Measurements from ENCODE around the gene TTLL11. TPM values are rescaled to one million over a fixed set of nuclear protein-coding genes. Genes with fewer than 3 reads are reported as not detected.
A peak's percentile ranks its signal among the peaks of the same experiment; 100 is the strongest.

Gene TTLL11
- total RNA-seq, 1 experiment from 2014 or later = 13.6 TPM

DNA sequence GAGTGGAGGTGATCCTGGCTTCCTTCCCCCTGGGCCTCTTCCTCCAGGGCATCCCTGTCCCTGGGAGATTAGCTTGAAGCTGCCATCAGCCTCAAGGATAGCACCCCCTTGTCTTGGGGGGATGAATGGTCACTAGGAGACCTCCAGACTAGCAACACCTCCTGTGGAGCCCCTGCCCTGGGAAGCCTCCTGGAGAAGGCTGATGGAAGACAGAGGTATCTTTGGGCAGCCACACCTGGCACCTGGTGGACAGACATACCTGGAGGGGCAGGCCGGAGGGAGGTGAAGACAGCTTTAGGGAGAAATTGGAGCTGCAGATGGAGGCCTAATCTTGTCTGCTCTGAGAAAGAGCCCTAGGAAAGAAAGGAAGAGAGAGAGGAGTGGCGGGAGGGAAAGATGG is 9.0 kb upstream of the TTLL11 start:
- no peak overlapping the region for H3K27ac Mint-ChIP-seq (ENCODE audit: low read depth, unreplicated experiment)

DNA sequence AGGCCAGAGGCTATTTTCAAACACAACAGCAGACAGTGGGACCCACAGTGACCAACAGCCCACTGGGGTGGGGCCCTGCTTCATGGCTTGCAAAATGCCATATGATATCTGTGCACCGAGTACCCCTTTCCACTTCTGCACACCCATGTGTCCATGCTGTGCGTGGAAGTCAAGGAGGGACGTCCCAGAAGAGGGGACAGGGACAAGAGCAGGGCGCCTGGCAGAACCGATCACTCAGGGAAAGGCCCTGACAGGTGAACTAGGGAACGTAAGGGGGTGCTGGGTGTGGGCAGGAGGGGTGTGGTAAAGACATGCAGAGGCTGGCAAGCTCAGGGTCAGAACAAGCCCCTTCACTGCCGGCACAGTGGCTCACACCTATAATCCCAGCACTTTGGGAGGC is 7.6 kb upstream of the TTLL11 start:
- intact Hi-C loops (cut with micrococcal nuclease) = no loop called here
- BruUV-seq (replicated peaks) = no TSS peak
- DNase-seq (ENCODE audit: unreplicated experiment) = no peak
- Mint-ChIP-seq H3K36me3 (ENCODE audit: insufficient read depth, unreplicated experiment) (peaks cover 6% of the 10 kb centered on the region), H3K27me3 (ENCODE audit: insufficient read depth, unreplicated experiment) (no peaks in the 10 kb centered on the region), H3K4me1 (ENCODE audit: insufficient read depth, unreplicated experiment) (no peaks in the 10 kb centered on the region), H3K27ac (ENCODE audit: low read depth, unreplicated experiment) (no peak overlapping the region), H3K9me3 (ENCODE audit: unreplicated experiment) (no peaks in the 10 kb centered on the region), H3K4me3 (ENCODE audit: unreplicated experiment) (no peak overlapping the region)
- CTCF ChIA-PET = interaction anchor here (0.7 to 4.1 kb wide), 5 partner anchors 22 to 353 kb away, joined by 3 to 79 read pairs (median 4); no protein-coding TSS in a partner anchor
- TF ChIP-seq, protein P1, sequence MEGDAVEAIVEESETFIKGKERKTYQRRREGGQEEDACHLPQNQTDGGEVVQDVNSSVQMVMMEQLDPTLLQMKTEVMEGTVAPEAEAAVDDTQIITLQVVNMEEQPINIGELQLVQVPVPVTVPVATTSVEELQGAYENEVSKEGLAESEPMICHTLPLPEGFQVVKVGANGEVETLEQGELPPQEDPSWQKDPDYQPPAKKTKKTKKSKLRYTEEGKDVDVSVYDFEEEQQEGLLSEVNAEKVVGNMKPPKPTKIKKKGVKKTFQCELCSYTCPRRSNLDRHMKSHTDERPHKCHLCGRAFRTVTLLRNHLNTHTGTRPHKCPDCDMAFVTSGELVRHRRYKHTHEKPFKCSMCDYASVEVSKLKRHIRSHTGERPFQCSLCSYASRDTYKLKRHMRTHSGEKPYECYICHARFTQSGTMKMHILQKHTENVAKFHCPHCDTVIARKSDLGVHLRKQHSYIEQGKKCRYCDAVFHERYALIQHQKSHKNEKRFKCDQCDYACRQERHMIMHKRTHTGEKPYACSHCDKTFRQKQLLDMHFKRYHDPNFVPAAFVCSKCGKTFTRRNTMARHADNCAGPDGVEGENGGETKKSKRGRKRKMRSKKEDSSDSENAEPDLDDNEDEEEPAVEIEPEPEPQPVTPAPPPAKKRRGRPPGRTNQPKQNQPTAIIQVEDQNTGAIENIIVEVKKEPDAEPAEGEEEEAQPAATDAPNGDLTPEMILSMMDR (IDR thresholded peaks at IDR 0.05; ENCODE audit: unreplicated experiment) = no peak
- POLR2A ChIA-PET = no interaction called here

More for the DNA sequence above, 9.0 kb upstream of the TTLL11 start:
- no TSS peak for BruUV-seq (replicated peaks)
- H3K9me3 Mint-ChIP-seq (ENCODE audit: unreplicated experiment) = no peaks in the 10 kb centered on the region
- TF ChIP-seq, protein P1 (IDR thresholded peaks at IDR 0.05; ENCODE audit: unreplicated experiment) = no peak
- no peak for DNase-seq (ENCODE audit: unreplicated experiment)
- ChIA-PET CTCF (interaction anchor here (0.6 to 4.1 kb wide), 9 partner anchors 14 to 803 kb away, joined by 3 to 79 read pairs (median 4); no protein-coding TSS in a partner anchor), POLR2A (no interaction called here)
- H3K4me3 Mint-ChIP-seq (ENCODE audit: unreplicated experiment) = no peak overlapping the region
- peaks cover 6% of the 10 kb centered on the region for H3K36me3 Mint-ChIP-seq (ENCODE audit: insufficient read depth, unreplicated experiment)
- H3K27me3 Mint-ChIP-seq (ENCODE audit: insufficient read depth, unreplicated experiment) = no peaks in the 10 kb centered on the region
- H3K4me1 Mint-ChIP-seq (ENCODE audit: insufficient read depth, unreplicated experiment) = no peaks in the 10 kb centered on the region
- intact Hi-C loops (cut with micrococcal nuclease) = no loop called here

DNA sequence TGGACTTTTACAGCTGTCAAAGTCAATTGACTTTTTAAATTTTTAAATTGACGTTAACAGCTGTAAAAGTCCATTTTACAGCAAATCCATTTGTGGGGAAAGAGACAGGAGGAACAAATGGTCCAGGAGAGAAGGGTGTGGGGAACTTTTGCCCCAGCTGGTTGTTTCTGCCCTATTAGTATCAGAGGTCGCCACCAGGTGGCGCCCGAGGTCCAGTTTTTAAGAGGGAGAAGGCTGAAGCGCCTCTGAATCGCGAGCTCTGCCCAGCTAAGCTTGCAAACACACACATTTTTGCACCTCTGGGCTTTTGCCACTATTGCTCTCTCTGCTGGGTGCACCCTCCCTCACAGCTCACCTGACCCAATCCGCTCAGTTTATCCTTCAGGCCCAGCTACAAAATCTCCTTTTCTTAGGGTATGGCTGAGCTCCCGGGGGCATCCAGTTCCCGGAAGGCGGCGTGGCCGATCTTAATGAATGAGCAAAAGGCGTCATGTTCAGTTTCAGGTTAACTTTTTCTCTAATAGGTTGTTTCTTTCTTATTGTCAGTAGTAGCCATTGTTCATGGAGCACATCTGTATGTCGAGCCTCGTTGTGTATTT is 6.3 kb upstream of the TTLL11 start:
- Mint-ChIP-seq H3K9me3 (ENCODE audit: unreplicated experiment) (no peaks in the 10 kb centered on the region), H3K36me3 (ENCODE audit: insufficient read depth, unreplicated experiment) (peaks cover 5% of the 10 kb centered on the region), H3K27ac (ENCODE audit: low read depth, unreplicated experiment) (no peak overlapping the region), H3K4me1 (ENCODE audit: insufficient read depth, unreplicated experiment) (peaks cover 6% of the 10 kb centered on the region), H3K27me3 (ENCODE audit: insufficient read depth, unreplicated experiment) (no peaks in the 10 kb centered on the region), H3K4me3 (ENCODE audit: unreplicated experiment) (no peak overlapping the region)
- POLR2A ChIA-PET = interaction anchor here (0.6 to 0.9 kb wide), 3 partner anchors 24 to 187 kb away, joined by 3 read pairs; partner anchors contain the start of genes MRRF and RBM18
- TF ChIP-seq, protein P1 (IDR thresholded peaks at IDR 0.05; ENCODE audit: unreplicated experiment) = peak; percentile 84
- peak; percentile 79 for DNase-seq (ENCODE audit: unreplicated experiment)
- intact Hi-C loops (cut with micrococcal nuclease) = loop anchor here (1.0 to 10.0 kb wide), 6 partner anchors 24 to 711 kb away; no protein-coding TSS in a partner anchor
- CTCF ChIA-PET = interaction anchor here (0.6 to 7.1 kb wide), 73 partner anchors 8 to 1702 kb away, joined by 3 to 237 read pairs (median 4); partner anchors contain the start of genes MRRF and RBM18
- no TSS peak for BruUV-seq (replicated peaks)

DNA sequence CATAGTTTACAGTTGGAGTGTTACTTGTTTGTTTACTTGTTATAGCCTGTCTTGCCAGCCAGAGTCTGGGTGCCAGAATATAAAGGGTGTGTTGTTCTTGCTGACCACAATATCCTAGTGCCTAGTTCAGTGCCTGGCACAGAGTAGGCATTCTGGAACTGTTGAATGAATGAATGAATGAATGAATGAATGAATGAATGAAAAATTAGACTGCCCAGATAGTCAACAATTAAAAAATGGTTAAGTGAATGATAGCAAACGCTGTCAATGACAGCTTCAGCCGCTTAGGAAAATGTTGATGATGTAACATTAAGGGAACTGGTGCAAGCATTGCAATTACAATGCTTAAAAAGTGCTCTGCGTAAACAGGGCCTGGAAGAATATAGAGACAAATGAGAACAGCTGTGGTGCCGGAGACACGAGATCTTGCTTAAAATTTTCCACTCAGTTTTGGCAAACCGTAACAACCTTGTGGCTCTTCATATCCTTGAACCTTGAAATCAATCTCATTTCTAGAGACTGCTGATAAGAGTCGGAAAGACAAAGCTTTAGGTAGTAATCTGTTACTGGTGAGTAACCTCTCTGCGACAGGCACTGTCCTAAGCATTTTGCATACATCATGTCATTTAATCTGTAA is 4.7 kb upstream of the TTLL11 start:
- TF ChIP-seq, protein P1 (IDR thresholded peaks at IDR 0.05; ENCODE audit: unreplicated experiment) = no peak
- H3K4me1 Mint-ChIP-seq (ENCODE audit: insufficient read depth, unreplicated experiment) = peaks cover 6% of the 10 kb centered on the region
- H3K36me3 Mint-ChIP-seq (ENCODE audit: insufficient read depth, unreplicated experiment) = no peaks in the 10 kb centered on the region
- no peaks in the 10 kb centered on the region for H3K27me3 Mint-ChIP-seq (ENCODE audit: insufficient read depth, unreplicated experiment)
- no peaks in the 10 kb centered on the region for H3K9me3 Mint-ChIP-seq (ENCODE audit: unreplicated experiment)
- H3K27ac Mint-ChIP-seq (ENCODE audit: low read depth, unreplicated experiment) = no peak overlapping the region
- ChIA-PET CTCF (interaction anchor here (0.6 to 7.1 kb wide), 34 partner anchors 9 to 740 kb away, joined by 3 to 237 read pairs (median 6); partner anchors contain the start of genes MRRF and RBM18), POLR2A (no interaction called here)
- no TSS peak for BruUV-seq (replicated peaks)
- no peak for DNase-seq (ENCODE audit: unreplicated experiment)
- intact Hi-C loops (cut with micrococcal nuclease) = loop anchor here (2.0 to 10.0 kb wide), 3 partner anchors 410 to 713 kb away; no protein-coding TSS in a partner anchor
- H3K4me3 Mint-ChIP-seq (ENCODE audit: unreplicated experiment) = no peak overlapping the region
